ENCODE measurements around the gene GFI1B. TPM values are rescaled to one million over a fixed set of nuclear protein-coding genes. Genes with fewer than 3 reads are reported as not detected.

The GFI1B gene
- total RNA-seq, 1 donor, result not detected

DNA sequence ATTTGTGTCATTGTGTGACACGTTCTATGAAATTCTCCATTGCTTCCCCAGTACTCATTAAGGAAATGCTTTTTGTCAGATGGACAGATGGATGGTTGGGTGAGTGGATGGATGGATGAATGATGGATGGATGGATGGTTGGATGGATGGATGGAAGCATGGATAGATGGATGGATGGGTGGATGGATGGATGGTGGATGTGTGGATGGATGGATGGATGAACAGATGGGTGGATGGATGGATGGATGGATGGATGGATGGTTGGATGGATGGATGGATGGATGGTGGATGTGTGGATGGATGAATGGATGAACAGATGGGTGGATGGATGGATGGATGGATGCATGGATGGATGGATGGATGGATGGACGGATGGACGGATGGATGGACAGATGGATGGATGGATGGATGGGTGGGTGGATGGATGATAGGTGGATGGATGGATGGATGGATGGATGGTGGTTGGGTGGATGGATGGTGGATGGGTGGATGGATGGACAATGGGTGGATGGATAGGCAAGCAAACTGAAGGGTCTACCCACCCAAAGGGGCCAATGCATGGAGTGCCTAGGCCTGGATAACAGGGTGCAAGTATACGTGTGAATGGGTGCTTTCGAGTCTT, 28.3 kb downstream of the GFI1B start:
- H3K27ac ChIP-seq (ENCODE audit: low read depth, low read length), result no peak overlapping the region
- H4K20me1 ChIP-seq (ENCODE audit: insufficient read depth, low read length), result no peaks in the 10 kb centered on the region
- no peak overlapping the region for H3K4me2 ChIP-seq (ENCODE audit: insufficient read depth, low read length)
- no peaks in the 10 kb centered on the region for H3K36me3 ChIP-seq (ENCODE audit: insufficient read depth, low read length)
- DNase-seq (ENCODE audit: insufficient read length, low spot score, missing footprints), result no peak
- no peaks in the 10 kb centered on the region for H3K4me1 ChIP-seq (ENCODE audit: insufficient read depth, low read length)
- H3K79me2 ChIP-seq (ENCODE audit: insufficient read depth, low read length), result no peaks in the 10 kb centered on the region
- H2AFZ ChIP-seq (ENCODE audit: low read length), result no peak overlapping the region
- peaks cover 21% of the 10 kb centered on the region for H3K27me3 ChIP-seq (ENCODE audit: insufficient read depth, low read length)
- TF ChIP-seq, protein P1, sequence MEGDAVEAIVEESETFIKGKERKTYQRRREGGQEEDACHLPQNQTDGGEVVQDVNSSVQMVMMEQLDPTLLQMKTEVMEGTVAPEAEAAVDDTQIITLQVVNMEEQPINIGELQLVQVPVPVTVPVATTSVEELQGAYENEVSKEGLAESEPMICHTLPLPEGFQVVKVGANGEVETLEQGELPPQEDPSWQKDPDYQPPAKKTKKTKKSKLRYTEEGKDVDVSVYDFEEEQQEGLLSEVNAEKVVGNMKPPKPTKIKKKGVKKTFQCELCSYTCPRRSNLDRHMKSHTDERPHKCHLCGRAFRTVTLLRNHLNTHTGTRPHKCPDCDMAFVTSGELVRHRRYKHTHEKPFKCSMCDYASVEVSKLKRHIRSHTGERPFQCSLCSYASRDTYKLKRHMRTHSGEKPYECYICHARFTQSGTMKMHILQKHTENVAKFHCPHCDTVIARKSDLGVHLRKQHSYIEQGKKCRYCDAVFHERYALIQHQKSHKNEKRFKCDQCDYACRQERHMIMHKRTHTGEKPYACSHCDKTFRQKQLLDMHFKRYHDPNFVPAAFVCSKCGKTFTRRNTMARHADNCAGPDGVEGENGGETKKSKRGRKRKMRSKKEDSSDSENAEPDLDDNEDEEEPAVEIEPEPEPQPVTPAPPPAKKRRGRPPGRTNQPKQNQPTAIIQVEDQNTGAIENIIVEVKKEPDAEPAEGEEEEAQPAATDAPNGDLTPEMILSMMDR (IDR thresholded peaks at IDR 0.05; ENCODE audit: extremely low read depth, low read depth, low read length), result no peak
- no peaks in the 10 kb centered on the region for H3K9me3 ChIP-seq (ENCODE audit: low read depth, low read length)
- no peak overlapping the region for H3K4me3 ChIP-seq (ENCODE audit: insufficient read depth, low read length)

DNA sequence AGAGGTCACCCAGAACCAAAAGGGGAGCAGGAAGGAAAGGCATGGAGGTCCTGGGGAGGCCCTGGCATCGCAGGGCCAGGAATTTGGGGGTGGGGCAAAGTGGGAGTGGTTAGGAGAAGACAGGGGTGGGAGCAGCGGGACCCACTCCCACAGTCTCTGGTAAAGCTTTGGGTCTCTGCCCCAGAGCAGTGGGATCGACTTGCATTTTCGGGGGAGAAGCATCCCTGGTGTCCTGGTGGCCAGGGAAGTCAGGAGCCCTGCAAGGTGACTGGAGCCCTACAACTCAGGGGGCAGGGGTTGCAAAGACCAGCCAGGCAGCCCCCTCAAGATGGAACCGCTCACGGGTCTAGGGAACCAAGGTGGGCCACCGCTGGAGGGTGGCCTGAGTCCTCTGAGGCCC, 29.9 kb downstream of the GFI1B start:
- H3K27me3 ChIP-seq (ENCODE audit: insufficient read depth, low read length), result peaks cover 8% of the 10 kb centered on the region
- DNase-seq (ENCODE audit: insufficient read length, low spot score, missing footprints), result no peak
- H3K36me3 ChIP-seq (ENCODE audit: insufficient read depth, low read length), result no peaks in the 10 kb centered on the region

DNA sequence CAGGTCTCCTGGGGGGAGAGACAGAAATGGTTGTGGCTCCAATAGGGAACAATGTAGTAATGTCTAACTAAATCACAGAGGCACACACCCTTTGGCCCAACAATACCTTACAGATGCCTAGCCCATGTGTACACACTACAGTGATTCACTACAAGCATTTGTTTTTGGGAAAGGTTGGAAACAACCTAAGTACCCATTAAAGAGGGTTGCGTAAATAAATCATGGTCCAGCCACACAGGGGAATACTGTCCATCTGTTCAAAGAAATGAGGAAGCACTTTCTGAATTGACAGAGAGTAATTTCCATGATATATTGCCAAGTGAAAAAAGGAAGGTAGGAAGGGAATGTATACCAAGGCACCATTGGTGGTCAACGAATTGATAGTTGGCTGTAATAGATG, 30.3 kb downstream of the GFI1B start:
- Histone ChIP-seq H2AFZ (ENCODE audit: low read length) (no peak overlapping the region), H4K20me1 (ENCODE audit: insufficient read depth, low read length) (no peaks in the 10 kb centered on the region), H3K36me3 (ENCODE audit: insufficient read depth, low read length) (no peaks in the 10 kb centered on the region), H3K4me2 (ENCODE audit: insufficient read depth, low read length) (no peak overlapping the region), H3K9me3 (ENCODE audit: low read depth, low read length) (no peaks in the 10 kb centered on the region), H3K4me3 (ENCODE audit: insufficient read depth, low read length) (no peak overlapping the region), H3K27ac (ENCODE audit: low read depth, low read length) (no peak overlapping the region), H3K4me1 (ENCODE audit: insufficient read depth, low read length) (no peaks in the 10 kb centered on the region), H3K79me2 (ENCODE audit: insufficient read depth, low read length) (no peaks in the 10 kb centered on the region), H3K27me3 (ENCODE audit: insufficient read depth, low read length) (peaks cover 6% of the 10 kb centered on the region)
- TF ChIP-seq, protein P1 (IDR thresholded peaks at IDR 0.05; ENCODE audit: extremely low read depth, low read depth, low read length), result no peak
- DNase-seq (ENCODE audit: insufficient read length, low spot score, missing footprints), result peak; percentile 26

More for the DNA sequence above, 29.9 kb downstream of the GFI1B start:
- no peaks in the 10 kb centered on the region for H3K4me1 ChIP-seq (ENCODE audit: insufficient read depth, low read length)
- H3K27ac ChIP-seq (ENCODE audit: low read depth, low read length), result no peak overlapping the region
- no peak overlapping the region for H2AFZ ChIP-seq (ENCODE audit: low read length)
- no peaks in the 10 kb centered on the region for H3K9me3 ChIP-seq (ENCODE audit: low read depth, low read length)
- H3K4me2 ChIP-seq (ENCODE audit: insufficient read depth, low read length), result no peak overlapping the region
- H3K4me3 ChIP-seq (ENCODE audit: insufficient read depth, low read length), result no peak overlapping the region
- no peaks in the 10 kb centered on the region for H4K20me1 ChIP-seq (ENCODE audit: insufficient read depth, low read length)
- TF ChIP-seq, protein P1 (IDR thresholded peaks at IDR 0.05; ENCODE audit: extremely low read depth, low read depth, low read length), result no peak
- no peaks in the 10 kb centered on the region for H3K79me2 ChIP-seq (ENCODE audit: insufficient read depth, low read length)

DNA sequence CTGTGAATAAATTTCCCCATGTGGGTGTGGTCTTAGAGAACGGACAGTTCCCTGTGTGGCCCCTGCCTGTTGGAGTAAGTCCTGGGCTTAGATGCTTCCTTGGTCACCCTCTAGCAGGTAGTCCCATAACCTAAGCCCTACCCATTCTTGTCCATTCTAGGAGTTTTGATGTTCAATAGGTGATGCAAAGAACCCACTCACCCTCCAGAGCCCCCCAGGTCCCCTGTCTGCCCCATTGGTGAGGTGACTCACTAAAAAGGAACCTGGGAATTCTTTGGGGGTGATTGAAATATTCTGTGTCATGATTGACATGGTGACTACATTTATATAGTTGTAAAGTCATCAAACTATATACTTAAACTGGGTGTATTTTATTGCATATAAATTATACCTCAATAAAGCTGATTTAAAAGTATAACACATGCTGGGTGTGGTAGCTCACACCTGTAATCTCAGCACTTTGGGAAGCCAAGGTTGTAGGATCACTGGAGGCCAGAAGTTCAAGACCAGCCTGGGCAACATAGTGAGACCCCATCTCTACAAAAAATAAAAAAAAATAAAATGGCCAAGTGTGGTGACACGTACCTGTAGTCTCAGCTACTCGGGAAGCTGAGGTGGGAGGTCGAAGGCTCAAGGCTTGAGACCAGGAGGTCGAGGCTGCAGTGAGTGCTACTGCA, 31.6 kb downstream of the GFI1B start:
- Histone ChIP-seq H3K4me3 (ENCODE audit: insufficient read depth, low read length) (no peak overlapping the region), H2AFZ (ENCODE audit: low read length) (no peak overlapping the region), H3K27me3 (ENCODE audit: insufficient read depth, low read length) (peaks cover 10% of the 10 kb centered on the region), H4K20me1 (ENCODE audit: insufficient read depth, low read length) (no peaks in the 10 kb centered on the region), H3K27ac (ENCODE audit: low read depth, low read length) (no peak overlapping the region), H3K79me2 (ENCODE audit: insufficient read depth, low read length) (no peaks in the 10 kb centered on the region), H3K36me3 (ENCODE audit: insufficient read depth, low read length) (no peaks in the 10 kb centered on the region), H3K9me3 (ENCODE audit: low read depth, low read length) (no peaks in the 10 kb centered on the region), H3K4me2 (ENCODE audit: insufficient read depth, low read length) (no peak overlapping the region), H3K4me1 (ENCODE audit: insufficient read depth, low read length) (no peaks in the 10 kb centered on the region)
- TF ChIP-seq, protein P1 (IDR thresholded peaks at IDR 0.05; ENCODE audit: extremely low read depth, low read depth, low read length), result no peak
- no peak for DNase-seq (ENCODE audit: insufficient read length, low spot score, missing footprints)

Data from osteoblast (primary cell).